ENCODE measurements around the gene TMEM256. TPM values are rescaled to one million over a fixed set of nuclear protein-coding genes. Genes with fewer than 3 reads are reported as not detected.

TMEM256 gene
- total RNA-seq, 1 experiment from 2014 or later = 151 TPM

GRCh38 chr17:7389924-7390910 is 13.7 kb downstream of the TMEM256 start:
- Mint-ChIP-seq H3K4me3 (no peak overlapping the region; a peak in 1 of 5 replicates), H3K9me3 (no peaks in the 10 kb centered on the region; a peak in 1 of 5 replicates), H3K36me3 (ENCODE audit: insufficient read depth in 1 of 3, low read depth in 3 of 3) (peaks cover 27 to 56% (median 41%) of the 10 kb centered on the region in 3 experiments), H3K4me1 (peaks cover 22% of the 10 kb centered on the region in 2 experiments), H3K27ac (no peak overlapping the region; a peak in 1 of 7 replicates), H3K27me3 (ENCODE audit: low read depth) (peaks cover 2% of the 10 kb centered on the region)
- WGBS (ENCODE audit: extremely low coverage, insufficient read length, low lambda C conversion rate) = no CpG with 5 or more reads among the region's 19 CpGs
- Histone ChIP-seq H3K9ac (ENCODE audit: extremely low read depth, insufficient read length, low read length) (no peak overlapping the region), H3K56ac (ENCODE audit: insufficient read length, low read depth, low read length) (no peak overlapping the region), H4K20me1 (ENCODE audit: control insufficient read depth, insufficient read depth, insufficient read length) (peaks cover 2% of the 10 kb centered on the region), H3K4me1 (ENCODE audit: insufficient read depth, low read length) (peaks cover 7% of the 10 kb centered on the region; the same call in 1 of the 2 replicates), H3K27me3 (ENCODE audit: insufficient read depth, low read length) (no peaks in the 10 kb centered on the region), H2BK5ac (ENCODE audit: insufficient read length, low read length) (no peak overlapping the region), H3K23me2 (ENCODE audit: insufficient read length, low read depth, low read length, poor library complexity, severe bottlenecking) (peaks cover 12% of the 10 kb centered on the region), H4K8ac (replicated peaks; ENCODE audit: insufficient read length, low read depth, low read length) (no peak overlapping the region), H3K9me3 (ENCODE audit: control insufficient read depth, low read depth, low read length) (no peaks in the 10 kb centered on the region), H3K18ac (ENCODE audit: insufficient read length, low read depth, low read length) (no peak overlapping the region), H2AFZ (ENCODE audit: low read length) (no peak overlapping the region), H3K79me1 (ENCODE audit: insufficient read depth, low read depth, low read length, poor library complexity, severe bottlenecking) (no peaks in the 10 kb centered on the region), H3K79me2 (ENCODE audit: insufficient read depth, low read length) (no peaks in the 10 kb centered on the region), H3T11ph (ENCODE audit: low read length) (no peak overlapping the region), H4K91ac (ENCODE audit: insufficient read length, low read depth, low read length) (no peak overlapping the region), H2BK12ac (ENCODE audit: insufficient read length, low read depth, low read length) (no peak overlapping the region), H2BK120ac (ENCODE audit: low read depth, low read length, poor library complexity, severe bottlenecking) (no peak overlapping the region), H2BK15ac (ENCODE audit: low read depth, low read length) (no peak overlapping the region), H3K23ac (ENCODE audit: insufficient read length, low read depth, low read length) (no peak overlapping the region), H3K4me2 (ENCODE audit: insufficient read depth, insufficient read length, low read length) (no peak overlapping the region), H4K5ac (ENCODE audit: insufficient read length, low read depth, low read length) (no peak overlapping the region), H3K27ac (ENCODE audit: insufficient read length, low read depth, low read length) (no peak overlapping the region), H2BK20ac (ENCODE audit: low read depth, low read length, poor library complexity, severe bottlenecking) (no peak overlapping the region), H3K14ac (ENCODE audit: insufficient read depth, low read length) (no peak overlapping the region), H3K4ac (ENCODE audit: low read depth, low read length) (no peak overlapping the region), H2AK5ac (ENCODE audit: insufficient read length, low read length) (no peak overlapping the region)
- peak; percentile 46 for DNase-seq
- TF ChIP-seq CTCF (conservative IDR thresholded peaks at IDR 0.05) = no peak

Data from H9 (cell line).